Esophagus (tissue), 2 donors: ENCODE measurements around the gene FANCE. TPM values are rescaled to one million over a fixed set of nuclear protein-coding genes. Genes with fewer than 3 reads are reported as not detected.

Experiments used
- H3K27ac ChIP-seq, 2 donors: one replicate each; pipeline ENCODE4 v1.5.1; 2013; ENCODE audit warnings: low read depth in 2 of 2, mild to moderate bottlenecking in 2 of 2, inconsistent platforms in 1 of 2, low read length in 1 of 2, moderate library complexity in 1 of 2
- H3K27me3 ChIP-seq, 2 donors: one replicate each; pipeline ENCODE4 v1.6.1; 2013; ENCODE audit warnings: low read length in 2 of 2, control low read depth in 1 of 2, mild to moderate bottlenecking in 1 of 2; ENCODE audit not compliant: insufficient read depth in 2 of 2, control insufficient read depth in 1 of 2
- H3K36me3 ChIP-seq, 2 donors: one replicate each; pipeline ENCODE4 v1.6.1; 2013; ENCODE audit warnings: low read length in 1 of 2; ENCODE audit not compliant: control insufficient read depth in 2 of 2, insufficient read depth in 2 of 2
- H3K4me1 ChIP-seq, 2 donors: one replicate each; pipeline ENCODE4 v1.6.1; 2013; ENCODE audit warnings: low read length in 1 of 2; ENCODE audit not compliant: control insufficient read depth in 2 of 2, insufficient read depth in 2 of 2
- H3K4me3 ChIP-seq, 2 donors: one replicate each; pipeline ENCODE4 v1.5.1; 2013; ENCODE audit warnings: low read length in 2 of 2, mild to moderate bottlenecking in 2 of 2, low read depth in 1 of 2, moderate library complexity in 1 of 2
- H3K9me3 ChIP-seq, 2 donors: one replicate each; pipeline ENCODE4 v1.6.1; 2013; ENCODE audit warnings: mild to moderate bottlenecking in 2 of 2, low read depth in 1 of 2, low read length in 1 of 2, moderate library complexity in 1 of 2; ENCODE audit not compliant: control insufficient read depth in 2 of 2, insufficient read depth in 1 of 2
- WGBS, 2 donors: extraction: QIAGEN DNeasy Blood & Tissue Kit; methylation state at CpG; one replicate each; pipeline ENCODE4 v1.1.7; 2013; 5-methylcytosine and 5-hydroxymethylcytosine counted together
- polyA plus RNA-seq, 2 donors: library from polyadenylated mRNA; stranded (reverse); fragments of 200-250 nt; gene quantifications; one replicate each; pipeline ENCODE4 v1.2.3, GENCODE V29; 2013
- donor health status: healthy with polysubstance abuse.
- donor health status: Bipolar disorder and iron deficiency.

Gene FANCE
- polyA plus RNA-seq, 2 donors = 4.6 to 6.3 TPM

DNA sequence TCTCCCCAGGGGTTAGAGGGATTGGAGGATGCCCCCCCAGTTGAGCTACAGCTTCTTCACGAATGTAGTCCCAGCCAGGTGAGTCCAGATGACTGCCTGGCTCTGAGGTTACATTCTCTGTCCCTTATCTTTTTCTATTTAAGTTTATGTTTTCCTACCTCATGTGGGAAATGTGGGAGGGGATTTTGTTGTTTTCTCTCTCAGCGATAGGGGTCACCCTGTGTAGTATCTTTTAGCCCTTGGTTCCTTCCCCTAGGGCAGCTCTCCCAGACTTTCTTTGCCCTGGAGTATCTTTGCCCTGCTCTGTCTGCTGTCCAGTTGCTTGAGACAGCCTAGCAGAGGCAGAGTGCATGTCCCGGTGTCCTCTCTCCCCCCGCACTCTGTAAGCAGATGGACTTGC, 5.8 kb downstream of the FANCE start:
- no peak overlapping the region for H3K4me3 ChIP-seq
- peaks cover 0 to 28% of the 10 kb centered on the region in 2 donors for H3K36me3 ChIP-seq
- peaks cover 0 to 4% of the 10 kb centered on the region in 2 donors for H3K4me1 ChIP-seq
- WGBS, 2 donors = 77 to 82% methylated on average over 4 of the region's 4 CpGs
- no peak overlapping the region for H3K27ac ChIP-seq
- H3K27me3 ChIP-seq = no peaks in the 10 kb centered on the region
- H3K9me3 ChIP-seq = no peaks in the 10 kb centered on the region

DNA sequence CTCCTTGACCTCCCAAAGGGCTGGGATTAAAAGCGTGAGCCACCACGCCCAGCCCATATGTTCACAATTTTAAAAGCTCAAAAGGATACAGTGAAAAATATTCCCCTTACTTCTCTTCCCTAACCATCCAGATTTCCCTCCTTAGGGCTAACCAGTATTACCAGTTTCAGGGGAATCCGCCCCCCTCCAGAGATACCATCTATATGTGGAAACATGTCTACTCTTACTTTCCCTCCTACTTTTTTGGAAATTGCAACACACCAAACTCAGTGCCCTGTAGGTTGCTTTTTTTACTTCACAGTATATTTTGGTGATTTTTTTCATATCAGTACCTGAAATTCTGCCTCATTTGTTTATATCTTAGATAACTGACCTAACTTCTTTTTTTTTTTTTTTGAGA, 9.1 kb downstream of the FANCE start:
- WGBS, 2 donors = 69 to 70% methylated on average over 3 of the region's 3 CpGs
- Histone ChIP-seq H3K27me3 (no peaks in the 10 kb centered on the region), H3K36me3 (peaks cover 0 to 28% of the 10 kb centered on the region in 2 donors), H3K9me3 (no peaks in the 10 kb centered on the region), H3K27ac (no peak overlapping the region), H3K4me1 (peaks cover 0 to 4% of the 10 kb centered on the region in 2 donors), H3K4me3 (no peak overlapping the region)

DNA sequence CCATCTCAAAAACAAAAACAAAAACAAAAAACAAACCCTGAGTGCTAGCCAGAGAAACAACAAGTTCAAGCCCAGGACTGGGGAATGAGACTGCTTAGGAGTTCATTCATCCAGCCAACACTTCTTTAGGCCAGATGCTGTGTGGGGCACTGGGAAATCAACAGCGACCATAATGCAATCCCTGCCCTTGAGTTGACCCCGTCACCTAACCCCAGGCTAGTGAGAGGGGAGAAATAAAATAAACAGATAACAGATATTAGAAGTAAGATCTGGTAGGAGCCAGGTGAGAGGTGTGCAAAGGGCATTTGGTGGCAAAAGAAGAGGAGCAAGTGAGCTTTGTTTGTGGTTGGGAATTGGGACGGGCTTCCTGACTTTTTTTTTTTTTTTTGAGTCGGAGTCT, 11.2 kb downstream of the FANCE start:
- H3K36me3 ChIP-seq = peaks cover 0 to 21% of the 10 kb centered on the region in 2 donors
- no peaks in the 10 kb centered on the region for H3K27me3 ChIP-seq
- H3K4me3 ChIP-seq = no peak overlapping the region
- 81 to 93% methylated on average over 3 to 4 of the region's 4 CpGs for WGBS, 2 donors
- H3K4me1 ChIP-seq = peaks cover 0 to 4% of the 10 kb centered on the region in 2 donors
- H3K9me3 ChIP-seq = no peaks in the 10 kb centered on the region
- H3K27ac ChIP-seq = no peak overlapping the region

DNA sequence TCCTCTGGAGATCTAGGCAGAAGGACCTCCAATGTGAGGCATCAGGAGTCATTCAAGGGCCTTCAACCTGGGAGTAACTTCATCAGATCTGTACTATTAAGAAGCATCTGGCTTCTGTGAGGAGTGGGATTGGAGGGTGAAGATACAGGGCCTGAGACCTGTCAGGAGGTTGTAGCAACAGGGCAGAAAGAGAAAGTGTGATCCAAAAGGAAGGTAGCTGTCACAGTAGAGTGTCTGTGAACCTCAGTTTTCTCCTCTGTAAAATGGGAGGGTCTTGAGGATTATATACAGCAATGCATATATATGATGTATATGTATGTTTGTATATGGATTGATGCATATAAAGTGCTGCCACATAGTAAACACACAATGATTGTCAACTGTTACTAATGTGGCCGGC, 13.5 kb downstream of the FANCE start:
- no peaks in the 10 kb centered on the region for H3K27me3 ChIP-seq
- H3K4me3 ChIP-seq = no peak overlapping the region
- H3K36me3 ChIP-seq = peaks cover 0 to 21% of the 10 kb centered on the region in 2 donors
- WGBS, 2 donors = 100% methylated on average over 1 of the region's 1 CpG
- H3K9me3 ChIP-seq = no peaks in the 10 kb centered on the region
- peaks cover 0 to under 1% of the 10 kb centered on the region in 2 donors for H3K4me1 ChIP-seq
- no peak overlapping the region for H3K27ac ChIP-seq

DNA sequence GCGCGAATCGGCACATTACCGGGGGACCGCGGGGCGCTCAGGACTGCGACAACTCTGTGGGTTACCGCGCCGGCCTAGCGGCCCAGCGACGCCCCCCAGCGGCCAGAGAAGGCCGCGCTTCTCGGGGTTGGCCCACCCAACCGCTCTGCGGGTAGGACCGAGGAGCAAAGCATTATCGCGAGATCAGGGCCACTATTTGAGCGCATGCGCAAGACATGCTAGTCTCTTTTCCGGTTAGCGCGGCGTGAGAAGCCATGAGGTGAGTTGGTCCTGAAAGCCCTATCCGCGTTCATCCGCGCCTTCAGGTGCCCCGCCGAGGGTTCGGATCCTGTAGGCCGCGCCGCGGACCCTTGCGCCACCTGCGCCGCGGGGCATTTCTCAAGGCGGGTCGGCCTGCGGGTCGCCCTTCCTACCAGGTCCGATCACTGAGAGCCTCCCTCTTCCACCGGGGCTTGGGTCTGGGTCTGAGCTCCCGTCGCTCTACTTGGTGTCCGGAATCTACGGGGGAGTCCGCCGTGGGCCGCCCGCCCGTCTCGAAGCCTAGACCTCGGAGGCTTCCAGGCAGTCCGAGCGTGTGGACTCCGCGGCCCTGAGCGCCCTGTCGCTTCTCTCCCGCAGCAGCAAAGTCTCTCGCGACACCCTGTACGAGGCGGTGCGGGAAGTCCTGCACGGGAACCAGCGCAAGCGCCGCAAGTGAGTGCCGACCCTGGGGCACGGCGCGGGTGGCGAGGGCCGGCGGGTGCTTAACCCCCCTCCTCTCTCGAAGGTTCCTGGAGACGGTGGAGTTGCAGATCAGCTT, 16.2 kb downstream of the FANCE start, which contains the start of gene RPL10A:
RPL10A (plus strand) TSS at position 221 of the 799 bp plus-strand sequence; CDS start at position 255, 34 bp downstream.
- Histone ChIP-seq H3K36me3 (peaks cover 3 to 26% of the 10 kb centered on the region in 2 donors), H3K4me3 (peak within 1 kb of the TSS; percentile 94 to 99), H3K4me1 (no peaks in the 10 kb centered on the region), H3K27ac (peak within 1 kb of the TSS; percentile 91 to 97), H3K27me3 (no peaks in the 10 kb centered on the region), H3K9me3 (no peaks in the 10 kb centered on the region)
- WGBS, 2 donors = 0% methylated on average over 75 to 86 of the region's 86 CpGs

DNA sequence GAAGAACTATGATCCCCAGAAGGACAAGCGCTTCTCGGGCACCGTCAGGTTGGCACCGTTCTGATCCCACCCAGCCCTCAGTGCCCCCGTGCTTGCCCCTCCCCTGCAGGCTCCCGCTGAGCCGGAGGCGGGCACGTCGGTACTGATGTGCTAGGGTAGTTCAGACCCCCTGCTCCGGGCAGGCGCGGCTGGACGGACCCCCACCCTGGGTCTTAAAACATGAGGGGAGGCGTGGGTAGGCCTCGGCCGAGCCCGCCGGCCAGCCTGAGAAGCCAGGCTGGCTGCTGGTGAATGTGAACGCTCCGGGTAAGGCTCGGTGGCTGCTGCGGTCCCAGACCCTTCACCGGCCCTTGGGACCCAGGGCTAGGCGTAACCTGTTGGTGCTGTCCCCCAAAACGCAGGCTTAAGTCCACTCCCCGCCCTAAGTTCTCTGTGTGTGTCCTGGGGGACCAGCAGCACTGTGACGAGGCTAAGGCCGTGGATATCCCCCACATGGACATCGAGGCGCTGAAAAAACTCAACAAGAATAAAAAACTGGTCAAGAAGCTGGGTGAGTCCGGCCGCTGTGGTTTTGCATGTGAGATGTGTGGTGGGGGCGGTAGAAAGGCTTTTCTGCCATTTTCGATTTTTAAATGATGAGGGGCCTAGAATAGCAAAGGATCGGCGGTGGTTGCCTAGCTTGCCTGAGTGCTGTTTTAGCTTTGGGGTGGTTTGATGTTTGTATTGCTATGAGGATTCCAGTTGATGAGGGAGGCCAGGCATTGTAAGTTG, 17.0 kb downstream of the FANCE start:
- Histone ChIP-seq H3K27me3 (no peaks in the 10 kb centered on the region), H3K9me3 (no peaks in the 10 kb centered on the region), H3K27ac (peak overlapping the region; percentile 91 to 97), H3K36me3 (peaks cover 9 to 28% of the 10 kb centered on the region in 2 donors), H3K4me1 (peaks cover 0 to 1% of the 10 kb centered on the region in 2 donors), H3K4me3 (peak overlapping the region; percentile 94 to 99)
- WGBS, 2 donors = 1 to 3% methylated on average over 37 of the region's 37 CpGs

DNA sequence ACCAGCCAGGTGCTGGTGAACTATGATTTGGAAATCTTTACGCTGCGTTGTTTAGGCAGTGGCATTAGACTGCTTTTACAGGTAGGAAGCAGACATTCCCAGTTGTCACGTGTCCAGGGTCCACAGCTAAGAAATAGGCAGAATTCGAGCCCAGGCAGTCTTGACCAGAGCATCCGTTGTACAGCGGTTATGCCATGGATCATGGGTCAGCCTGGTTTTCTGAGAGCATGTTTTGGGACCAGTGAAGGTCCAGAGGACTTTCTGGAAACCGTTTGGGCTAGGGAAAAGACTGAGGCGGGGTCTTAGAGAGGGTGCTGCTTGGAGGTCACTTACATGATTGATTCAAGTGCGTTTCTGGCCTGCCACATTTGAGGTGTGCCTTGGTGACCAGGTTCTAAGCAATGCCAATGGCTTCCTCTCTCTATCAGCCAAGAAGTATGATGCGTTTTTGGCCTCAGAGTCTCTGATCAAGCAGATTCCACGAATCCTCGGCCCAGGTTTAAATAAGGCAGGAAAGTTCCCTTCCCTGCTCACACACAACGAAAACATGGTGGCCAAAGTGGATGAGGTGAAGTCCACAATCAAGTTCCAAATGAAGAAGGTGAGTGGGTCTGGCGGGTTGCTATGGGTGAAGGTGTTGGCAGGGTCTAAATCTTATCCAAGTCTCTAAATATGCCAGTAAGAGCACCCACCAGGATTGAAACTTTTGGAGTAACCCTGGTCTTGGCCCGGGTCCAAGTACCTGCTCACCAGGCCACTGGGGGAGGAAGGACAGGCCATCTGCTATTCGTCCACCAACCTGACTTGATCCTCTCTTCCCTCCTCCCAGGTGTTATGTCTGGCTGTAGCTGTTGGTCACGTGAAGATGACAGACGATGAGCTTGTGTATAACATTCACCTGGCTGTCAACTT, 17.9 kb downstream of the FANCE start:
- peak overlapping the region; percentile 91 to 97 for H3K27ac ChIP-seq
- no peaks in the 10 kb centered on the region for H3K9me3 ChIP-seq
- peaks cover 9 to 36% of the 10 kb centered on the region in 2 donors for H3K36me3 ChIP-seq
- no peaks in the 10 kb centered on the region for H3K27me3 ChIP-seq
- H3K4me1 ChIP-seq = peaks cover 0 to 2% of the 10 kb centered on the region in 2 donors
- WGBS, 2 donors = 28 to 29% methylated on average over 18 of the region's 18 CpGs
- H3K4me3 ChIP-seq = peak overlapping the region; percentile 94 to 99

DNA sequence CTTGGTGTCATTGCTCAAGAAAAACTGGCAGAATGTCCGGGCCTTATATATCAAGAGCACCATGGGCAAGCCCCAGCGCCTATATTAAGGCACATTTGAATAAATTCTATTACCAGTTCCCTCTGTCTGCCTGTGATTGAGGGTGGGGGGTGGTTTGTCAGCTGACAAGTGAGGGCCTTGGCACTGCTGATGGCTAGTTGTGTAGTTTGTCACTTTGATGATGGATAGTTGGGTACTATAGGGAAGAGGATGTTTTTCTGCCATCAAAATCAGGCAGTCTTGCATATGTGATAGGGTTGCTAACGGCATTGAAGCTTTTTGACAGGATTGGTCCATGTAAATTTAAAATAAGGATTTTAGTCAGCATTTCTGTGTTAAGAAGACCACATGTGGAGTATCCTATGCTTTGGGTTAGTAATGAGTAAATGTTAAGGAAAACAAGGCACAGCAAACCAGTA, 18.6 kb downstream of the FANCE start:
- H3K4me1 ChIP-seq = peaks cover 0 to 2% of the 10 kb centered on the region in 2 donors
- no peaks in the 10 kb centered on the region for H3K27me3 ChIP-seq
- peak overlapping the region in 1 of 2 donors; percentile 99 for H3K4me3 ChIP-seq
- H3K36me3 ChIP-seq = peaks cover 9 to 41% of the 10 kb centered on the region in 2 donors
- 39 to 50% methylated on average over 3 of the region's 3 CpGs for WGBS, 2 donors
- peak overlapping the region; percentile 69 to 91 for H3K27ac ChIP-seq
- no peaks in the 10 kb centered on the region for H3K9me3 ChIP-seq
